Measurements from ENCODE around the gene C1QTNF12.

Gene C1QTNF12

GRCh38 chr1:1213345-1214265, 32.9 kb downstream of the C1QTNF12 start, which contains the start of gene TNFRSF4:
Gene TNFRSF4, minus strand, starts transcription at chr1:1214153. Its CDS starts 26 bp downstream, at chr1:1214127.
- no peak for DNase-seq (ENCODE audit: low spot score)

- peak; percentile 54 for DNase-seq (ENCODE audit: low spot score)
These were observed 33.7 kb downstream of the C1QTNF12 start for GRCh38 chr1:1212780-1213344.

DNA sequence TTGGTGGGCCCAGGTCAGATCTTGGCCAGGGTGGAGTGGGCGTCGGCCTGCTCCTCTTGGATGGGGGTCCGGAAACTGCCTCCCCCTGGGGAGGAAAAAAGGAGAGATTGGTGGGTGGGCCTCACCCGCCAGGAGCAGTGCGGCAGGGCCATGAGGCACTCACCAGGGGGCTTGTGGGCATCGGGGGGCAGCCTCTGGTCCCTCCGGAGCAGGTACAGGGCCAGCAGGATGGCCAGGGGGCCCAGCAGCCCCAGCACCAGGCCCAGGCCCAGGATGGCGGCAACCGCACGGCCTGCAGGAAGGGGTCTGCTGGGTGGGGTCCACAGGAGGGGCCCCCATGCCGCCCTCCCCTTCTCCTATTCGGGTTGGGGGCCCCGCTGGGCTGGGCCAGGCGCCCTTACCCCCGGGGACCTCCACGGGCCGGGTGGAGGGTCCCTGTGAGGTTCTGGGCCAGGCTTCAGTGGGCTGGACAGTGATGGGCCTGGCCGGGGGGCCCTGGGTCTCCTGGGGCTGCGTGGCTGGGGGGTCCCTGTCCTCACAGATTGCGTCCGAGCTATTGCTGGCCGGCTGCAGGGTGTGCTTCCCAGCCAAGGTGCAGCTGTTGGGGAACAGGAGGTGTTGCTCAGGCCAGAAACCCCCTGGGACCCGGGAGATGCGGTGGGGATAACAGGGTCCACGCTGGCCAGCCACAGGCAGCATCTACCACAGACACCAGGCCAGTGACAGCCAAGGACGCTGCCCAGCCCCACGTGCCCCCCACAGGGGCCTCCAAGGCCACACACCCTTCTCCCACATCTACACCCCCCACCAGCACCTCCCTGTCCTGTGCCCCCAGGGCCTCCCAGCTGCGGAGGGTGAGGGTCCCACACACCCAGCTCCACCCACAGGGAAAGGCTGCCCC, 34.7 kb downstream of the C1QTNF12 start:
- DNase-seq (ENCODE audit: low spot score), result no peak

GRCh38 chr1:1210726-1211540, 35.6 kb downstream of the C1QTNF12 start:
- no peak for DNase-seq (ENCODE audit: low spot score)

- DNase-seq (ENCODE audit: low spot score), result no peak
These were observed 37.6 kb downstream of the C1QTNF12 start for GRCh38 chr1:1208713-1209433.

GRCh38 chr1:1207571-1207892, 39.0 kb downstream of the C1QTNF12 start:
- no peak for DNase-seq (ENCODE audit: low spot score)

DNA sequence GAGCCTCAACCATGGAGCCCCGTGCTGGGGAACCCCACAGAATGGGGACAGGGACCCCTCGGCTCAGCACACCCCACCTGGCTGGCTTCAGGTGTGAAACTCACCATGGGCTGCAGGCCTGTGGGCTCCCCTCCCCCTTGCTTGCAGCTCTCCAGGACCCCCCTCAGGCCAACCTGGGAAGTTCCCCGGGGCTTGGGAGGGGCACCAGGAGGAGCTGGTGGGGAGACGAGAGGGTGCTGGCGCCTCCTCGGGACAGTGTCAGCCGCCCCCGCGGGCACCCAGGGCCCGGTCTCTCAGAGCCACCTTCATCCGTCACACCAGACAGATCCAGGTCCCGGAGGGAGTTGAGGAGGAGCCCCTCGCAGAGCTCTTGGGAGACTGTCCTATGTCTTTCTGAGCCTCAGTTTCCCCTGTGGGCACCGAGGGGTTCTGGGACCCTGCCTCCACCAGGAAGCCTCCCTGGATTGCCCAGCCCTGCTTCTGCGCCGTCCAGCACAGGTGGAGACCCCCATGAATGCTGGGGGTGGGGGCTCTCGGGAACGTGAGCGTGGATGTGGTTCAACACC, 39.5 kb downstream of the C1QTNF12 start:
- DNase-seq (ENCODE audit: low spot score), result no peak

- DNase-seq (ENCODE audit: low spot score), result no peak
These were observed 40.1 kb downstream of the C1QTNF12 start, which contains the start of gene TNFRSF18 for GRCh38 chr1:1206376-1206965. Gene TNFRSF18, minus strand, starts transcription at chr1:1206592. Its CDS starts 21 bp downstream, at chr1:1206571.

DNA sequence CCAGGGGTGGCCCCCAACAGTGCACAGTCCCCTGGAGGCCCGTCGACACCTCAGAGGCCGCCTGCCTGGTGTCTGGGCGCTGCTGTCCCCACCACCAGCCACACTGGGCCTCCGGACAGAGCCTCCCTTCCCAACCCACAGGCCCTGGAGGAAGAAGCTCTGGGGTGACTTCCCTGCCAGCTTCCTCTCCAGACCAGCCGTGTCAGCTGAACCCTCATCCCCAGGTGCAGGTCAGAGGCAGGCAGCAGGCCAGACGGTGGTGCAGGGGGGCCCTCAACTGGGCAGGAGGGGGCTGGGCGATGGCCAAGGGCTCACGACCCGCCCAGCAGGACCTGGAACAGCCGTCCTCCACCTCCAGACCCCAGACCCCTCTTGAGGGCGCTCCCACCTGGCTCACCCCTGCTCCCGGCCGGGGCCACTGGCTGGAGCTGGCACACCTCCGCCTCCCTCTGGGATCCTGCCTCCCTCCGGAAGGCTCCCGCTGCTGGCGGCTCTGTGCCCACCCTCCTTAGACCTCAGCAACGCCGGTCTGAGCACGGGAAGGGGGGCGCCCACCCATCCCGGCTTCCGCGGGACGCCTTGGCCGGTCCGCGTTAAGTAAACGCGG, 40.6 kb downstream of the C1QTNF12 start:
- DNase-seq (ENCODE audit: low spot score), result no peak

- DNase-seq (ENCODE audit: low spot score), result no peak
These were observed 41.3 kb downstream of the C1QTNF12 start for GRCh38 chr1:1204998-1205768.

DNA sequence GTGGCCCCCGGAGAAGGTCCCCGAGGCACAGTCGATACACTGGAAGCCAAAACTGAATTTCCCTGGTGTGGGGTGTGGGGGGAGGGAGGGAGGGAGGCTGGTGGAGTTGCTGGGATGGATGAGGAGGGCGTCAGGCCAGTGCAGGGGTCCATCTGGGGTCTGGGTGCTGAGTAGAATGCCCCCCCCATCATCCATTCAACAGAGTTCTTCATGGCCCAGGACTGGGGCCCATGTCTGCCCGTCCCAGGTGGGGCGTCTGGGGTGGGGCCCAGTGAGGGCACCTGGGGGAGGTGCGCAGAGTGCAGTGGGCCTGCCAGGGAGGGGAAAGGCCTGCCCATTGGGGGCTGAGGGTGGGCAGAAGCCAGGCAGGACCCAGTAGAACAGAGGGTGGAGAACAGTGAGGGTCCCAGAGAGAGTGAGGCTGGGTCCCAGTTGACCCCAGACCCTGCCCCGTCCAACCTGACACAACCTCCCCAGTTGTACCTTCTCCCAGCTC, 42.0 kb downstream of the C1QTNF12 start:
- no peak for DNase-seq (ENCODE audit: low spot score)

GRCh38 chr1:1203561-1204424, 42.7 kb downstream of the C1QTNF12 start:
- DNase-seq (ENCODE audit: low spot score), result no peak

DNA sequence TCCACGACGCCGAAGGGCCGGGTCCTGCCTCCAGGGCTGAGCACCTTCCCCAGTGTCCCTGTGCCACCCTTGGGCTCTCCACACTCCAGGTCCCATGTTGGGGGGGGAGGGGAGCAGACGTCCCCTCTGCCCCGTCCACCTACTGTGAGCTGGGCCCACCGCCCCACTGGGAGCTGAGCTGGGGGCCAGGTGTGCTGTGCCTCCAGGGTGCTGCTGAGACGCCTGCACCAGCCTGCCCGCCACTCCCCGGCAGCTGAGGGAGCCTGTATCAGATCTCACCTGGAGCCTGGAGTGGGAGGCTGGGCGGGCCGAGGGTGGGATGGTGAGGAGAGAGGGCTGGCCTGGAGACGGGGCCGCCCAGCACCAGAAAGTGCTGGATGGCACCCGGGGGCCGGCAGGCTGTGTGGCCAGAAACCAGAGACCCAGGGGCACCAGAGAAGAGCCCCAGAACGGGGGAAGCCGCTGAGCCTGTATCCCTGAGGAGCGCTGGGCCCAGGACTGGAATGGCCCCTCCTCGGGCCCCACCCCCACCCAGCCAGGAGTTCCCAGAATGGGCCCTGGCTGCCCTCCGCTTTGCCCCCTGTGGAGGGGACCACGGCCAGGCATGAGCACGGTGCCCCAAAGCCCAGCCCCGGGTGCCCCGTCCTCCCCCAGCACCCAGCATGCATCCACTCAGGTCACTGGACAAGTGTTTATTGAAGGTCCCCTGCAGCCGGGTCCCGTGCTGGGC, 43.5 kb downstream of the C1QTNF12 start:
- DNase-seq (ENCODE audit: low spot score), result no peak

GRCh38 chr1:1200876-1201810, 45.4 kb downstream of the C1QTNF12 start:
- DNase-seq (ENCODE audit: low spot score), result peak; percentile 65

DNA sequence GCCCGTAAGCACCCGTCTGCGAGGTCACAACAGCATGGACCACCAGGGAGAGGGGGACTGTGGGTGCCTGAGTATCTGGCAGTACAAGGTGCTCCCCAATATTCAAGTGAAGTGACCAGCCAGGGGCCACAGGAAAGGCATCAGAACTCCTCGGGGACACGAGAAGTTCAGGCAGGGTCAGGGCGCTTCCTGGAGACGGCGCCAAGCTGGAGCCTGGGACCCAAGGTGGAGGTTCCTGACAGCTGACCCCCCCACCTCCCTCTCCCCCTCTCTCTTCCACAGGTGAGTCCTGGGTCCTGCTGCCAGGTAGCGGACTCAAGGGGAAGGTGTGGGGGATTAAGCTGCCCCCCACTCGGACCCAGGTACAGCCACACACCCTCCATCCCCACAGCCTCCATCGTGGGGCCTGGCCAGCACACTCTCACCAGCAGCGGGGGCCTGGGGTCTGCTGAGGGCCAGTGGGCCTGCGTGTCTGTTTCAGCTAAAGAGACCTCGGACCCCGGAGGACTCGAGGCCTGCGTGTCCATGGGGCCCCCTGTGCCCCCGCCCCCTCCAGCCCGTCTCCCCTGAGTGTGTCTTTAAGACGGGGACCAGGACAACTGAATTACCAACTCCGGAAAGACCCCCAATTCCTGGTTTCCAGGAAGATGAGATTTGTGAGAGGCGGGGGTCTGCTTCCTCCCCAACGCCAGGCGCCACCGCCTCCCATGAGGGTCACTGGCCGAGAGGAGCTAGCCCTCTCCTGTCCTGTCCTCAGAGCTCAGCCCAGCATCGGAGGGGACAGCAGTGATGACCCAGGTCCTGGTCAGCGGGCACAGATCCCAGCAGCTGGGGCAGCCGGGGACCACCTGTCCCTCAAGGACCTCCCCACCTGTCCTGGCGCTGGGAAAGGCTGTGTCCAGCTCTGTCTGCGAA, 46.3 kb downstream of the C1QTNF12 start:
- no peak for DNase-seq (ENCODE audit: low spot score)

All from hepatic stellate cell (primary cell).